ENCODE measurements around the gene IGSF21. TPM values are rescaled to one million over a fixed set of nuclear protein-coding genes. Genes with fewer than 3 reads are reported as not detected.

Gene IGSF21
- total RNA-seq, 1 experiment from 2014 or later: not detected

GRCh38 chr1:18124977-18125376, 17.4 kb downstream of the IGSF21 start:
- peaks cover 93% of the 10 kb centered on the region for H3K27me3 Mint-ChIP-seq (ENCODE audit: unreplicated experiment)
- H3K27ac Mint-ChIP-seq (ENCODE audit: unreplicated experiment): no peak overlapping the region
- no TSS peak for BruUV-seq (replicated peaks)
- TF ChIP-seq, protein P1, sequence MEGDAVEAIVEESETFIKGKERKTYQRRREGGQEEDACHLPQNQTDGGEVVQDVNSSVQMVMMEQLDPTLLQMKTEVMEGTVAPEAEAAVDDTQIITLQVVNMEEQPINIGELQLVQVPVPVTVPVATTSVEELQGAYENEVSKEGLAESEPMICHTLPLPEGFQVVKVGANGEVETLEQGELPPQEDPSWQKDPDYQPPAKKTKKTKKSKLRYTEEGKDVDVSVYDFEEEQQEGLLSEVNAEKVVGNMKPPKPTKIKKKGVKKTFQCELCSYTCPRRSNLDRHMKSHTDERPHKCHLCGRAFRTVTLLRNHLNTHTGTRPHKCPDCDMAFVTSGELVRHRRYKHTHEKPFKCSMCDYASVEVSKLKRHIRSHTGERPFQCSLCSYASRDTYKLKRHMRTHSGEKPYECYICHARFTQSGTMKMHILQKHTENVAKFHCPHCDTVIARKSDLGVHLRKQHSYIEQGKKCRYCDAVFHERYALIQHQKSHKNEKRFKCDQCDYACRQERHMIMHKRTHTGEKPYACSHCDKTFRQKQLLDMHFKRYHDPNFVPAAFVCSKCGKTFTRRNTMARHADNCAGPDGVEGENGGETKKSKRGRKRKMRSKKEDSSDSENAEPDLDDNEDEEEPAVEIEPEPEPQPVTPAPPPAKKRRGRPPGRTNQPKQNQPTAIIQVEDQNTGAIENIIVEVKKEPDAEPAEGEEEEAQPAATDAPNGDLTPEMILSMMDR (IDR thresholded peaks at IDR 0.05; ENCODE audit: unreplicated experiment): no peak
- CTCF ChIA-PET: no interaction called here
- H3K9me3 Mint-ChIP-seq (ENCODE audit: low read depth, unreplicated experiment): no peaks in the 10 kb centered on the region
- H3K36me3 Mint-ChIP-seq (ENCODE audit: insufficient read depth, unreplicated experiment): no peaks in the 10 kb centered on the region
- no peak overlapping the region for H3K4me3 Mint-ChIP-seq (ENCODE audit: low read depth, unreplicated experiment)
- intact Hi-C loops (cut with micrococcal nuclease; ENCODE audit: unreplicated experiment): no loop called here
- no peaks in the 10 kb centered on the region for H3K4me1 Mint-ChIP-seq (ENCODE audit: low read depth, unreplicated experiment)
- DNase-seq: no peak

- Mint-ChIP-seq H3K4me1 (ENCODE audit: low read depth, unreplicated experiment) (no peaks in the 10 kb centered on the region), H3K4me3 (ENCODE audit: low read depth, unreplicated experiment) (no peak overlapping the region), H3K27me3 (ENCODE audit: unreplicated experiment) (peaks cover 93% of the 10 kb centered on the region), H3K36me3 (ENCODE audit: insufficient read depth, unreplicated experiment) (no peaks in the 10 kb centered on the region), H3K27ac (ENCODE audit: unreplicated experiment) (no peak overlapping the region), H3K9me3 (ENCODE audit: low read depth, unreplicated experiment) (no peaks in the 10 kb centered on the region)
- no TSS peak for BruUV-seq (replicated peaks)
- no peak for DNase-seq
- TF ChIP-seq, protein P1 (IDR thresholded peaks at IDR 0.05; ENCODE audit: unreplicated experiment): no peak
- intact Hi-C loops (cut with micrococcal nuclease; ENCODE audit: unreplicated experiment): no loop called here
- CTCF ChIA-PET: no interaction called here
Measured at GRCh38 chr1:18126616-18127015, 19.0 kb downstream of the IGSF21 start.

DNA sequence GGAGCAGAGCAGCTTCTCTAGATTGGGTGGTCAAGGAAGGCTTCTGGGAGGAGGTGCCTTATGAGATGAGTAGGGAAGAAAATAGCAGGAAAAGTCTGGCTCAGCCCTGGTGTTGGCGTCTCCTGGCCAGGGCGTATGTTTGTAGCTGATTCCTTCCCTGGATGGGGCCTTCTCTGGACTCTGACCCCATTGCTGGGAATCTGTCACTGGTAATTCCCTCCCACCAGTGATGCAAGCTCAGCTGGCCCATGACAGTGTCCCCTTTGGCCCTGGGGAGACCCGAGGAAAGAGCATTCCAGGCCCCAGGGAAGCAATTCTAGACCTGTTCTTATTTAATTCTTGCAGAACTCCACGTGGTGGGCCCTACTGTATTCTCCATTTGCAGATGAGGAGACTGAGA, 20.7 kb downstream of the IGSF21 start:
- peaks cover 95% of the 10 kb centered on the region for H3K27me3 Mint-ChIP-seq (ENCODE audit: unreplicated experiment)
- H3K36me3 Mint-ChIP-seq (ENCODE audit: insufficient read depth, unreplicated experiment): no peaks in the 10 kb centered on the region
- CTCF ChIA-PET: no interaction called here
- no TSS peak for BruUV-seq (replicated peaks)
- H3K27ac Mint-ChIP-seq (ENCODE audit: unreplicated experiment): no peak overlapping the region
- TF ChIP-seq, protein P1 (IDR thresholded peaks at IDR 0.05; ENCODE audit: unreplicated experiment): no peak
- no peak for DNase-seq
- H3K4me3 Mint-ChIP-seq (ENCODE audit: low read depth, unreplicated experiment): no peak overlapping the region
- no peaks in the 10 kb centered on the region for H3K4me1 Mint-ChIP-seq (ENCODE audit: low read depth, unreplicated experiment)
- intact Hi-C loops (cut with micrococcal nuclease; ENCODE audit: unreplicated experiment): no loop called here
- no peaks in the 10 kb centered on the region for H3K9me3 Mint-ChIP-seq (ENCODE audit: low read depth, unreplicated experiment)

DNA sequence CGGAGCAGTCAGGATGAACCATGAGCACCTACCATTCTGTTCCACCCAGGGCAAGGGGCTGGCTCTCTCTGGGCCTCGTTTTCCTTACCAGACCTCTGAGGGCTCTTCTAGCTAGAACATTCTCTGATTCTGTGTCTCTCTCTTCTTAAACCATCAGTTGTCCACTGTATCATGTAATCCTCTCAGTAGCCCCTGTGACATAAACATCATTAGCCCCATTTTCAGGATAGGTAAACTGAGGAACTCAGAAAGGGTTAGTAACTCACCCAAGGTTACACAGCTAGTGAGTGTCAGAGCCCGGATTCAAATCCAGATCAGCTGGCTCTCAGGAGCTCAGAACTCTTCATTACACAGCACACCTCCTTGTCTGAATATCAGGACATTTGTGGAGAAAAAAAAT, 22.8 kb downstream of the IGSF21 start:
- Mint-ChIP-seq H3K36me3 (ENCODE audit: insufficient read depth, unreplicated experiment) (no peaks in the 10 kb centered on the region), H3K9me3 (ENCODE audit: low read depth, unreplicated experiment) (no peaks in the 10 kb centered on the region), H3K4me3 (ENCODE audit: low read depth, unreplicated experiment) (no peak overlapping the region), H3K27ac (ENCODE audit: unreplicated experiment) (no peak overlapping the region), H3K4me1 (ENCODE audit: low read depth, unreplicated experiment) (no peaks in the 10 kb centered on the region), H3K27me3 (ENCODE audit: unreplicated experiment) (peaks cover 85% of the 10 kb centered on the region)
- no TSS peak for BruUV-seq (replicated peaks)
- intact Hi-C loops (cut with micrococcal nuclease; ENCODE audit: unreplicated experiment): no loop called here
- TF ChIP-seq, protein P1 (IDR thresholded peaks at IDR 0.05; ENCODE audit: unreplicated experiment): no peak
- CTCF ChIA-PET: interaction anchor here (0.7 kb wide), 1 partner anchor 14 kb away, joined by 4 read pairs; no protein-coding TSS in a partner anchor
- no peak for DNase-seq
